MCF 10A (cell line): Measurements from ENCODE around the gene RXFP2. TPM values are rescaled to one million over a fixed set of nuclear protein-coding genes. Genes with fewer than 3 reads are reported as not detected.

Experiments
- BruUV-seq: library from RNA; stranded (reverse); fragments of 400-500 nt; replicated peaks from 2 replicates; lab custom pipeline; 2021; lab: Mats Ljungman, UMichigan
- CTCF ChIA-PET: fragments of 300-600 bp; sonication (Branson Sonifier 250); formaldehyde crosslinking; extraction: SDS; loops from one replicate; lab custom pipeline; 2021; ENCODE audit warnings: antibody characterized with exemption, inconsistent platforms; lab: Yijun Ruan, JAX
- POLR2A ChIA-PET: fragments of 300-600, 350-650 bp; sonication (Branson Sonifier 250); formaldehyde crosslinking; extraction: SDS; loops from one replicate; lab custom pipeline; 2020; ENCODE audit warnings: antibody characterized with exemption, inconsistent platforms; lab: Yijun Ruan, JAX
- DNase-seq: peaks from one replicate; pipeline ENCODE4 v3.0.0-alpha.2; 2018; ENCODE audit not compliant: unreplicated experiment
- H3K27ac Mint-ChIP-seq: one replicate; pipeline ENCODE4 v1.8.0; 2022; ENCODE audit warnings: mild to moderate bottlenecking, low read depth, mixed read lengths; ENCODE audit not compliant: unreplicated experiment
- H3K27me3 Mint-ChIP-seq: one replicate; pipeline ENCODE4 v1.8.0; 2022; ENCODE audit warnings: mixed read lengths; ENCODE audit not compliant: insufficient read depth, unreplicated experiment
- H3K36me3 Mint-ChIP-seq: one replicate; pipeline ENCODE4 v1.8.0; 2022; ENCODE audit warnings: mild to moderate bottlenecking, moderate library complexity, mixed read lengths; ENCODE audit not compliant: insufficient read depth, unreplicated experiment
- H3K4me1 Mint-ChIP-seq: one replicate; pipeline ENCODE4 v1.8.0; 2022; ENCODE audit warnings: mixed read lengths; ENCODE audit not compliant: insufficient read depth, unreplicated experiment
- H3K4me3 Mint-ChIP-seq: one replicate; pipeline ENCODE4 v1.8.0; 2022; ENCODE audit warnings: mild to moderate bottlenecking, moderate library complexity, mixed read lengths; ENCODE audit not compliant: unreplicated experiment
- H3K9me3 Mint-ChIP-seq: one replicate; pipeline ENCODE4 v1.8.0; 2022; ENCODE audit warnings: mixed read lengths; ENCODE audit not compliant: unreplicated experiment
- intact Hi-C: fragments of 100-400 bp; cut with micrococcal nuclease; formaldehyde crosslinking; loops from 2 replicates; pipeline ENCODE4 v1.14.1; 2022
- total RNA-seq: library from RNA; stranded (reverse); gene quantifications from 2 replicates; pipeline ENCODE4 v1.2.3, GENCODE V29; 2022
- TF ChIP-seq, protein P1 (sequence below): fragments of 200-600 bp; IDR thresholded peaks from one replicate; pipeline ENCODE4 v1.8.0; 2022; ENCODE audit warnings: antibody characterized with exemption, mild to moderate bottlenecking; ENCODE audit not compliant: unreplicated experiment

RXFP2 gene
- total RNA-seq, 1 experiment from 2014 or later = not detected

- Mint-ChIP-seq H3K27me3 (no peaks in the 10 kb centered on the region), H3K27ac (peak overlapping the region; percentile 37), H3K36me3 (no peaks in the 10 kb centered on the region), H3K4me1 (peaks cover 15% of the 10 kb centered on the region), H3K9me3 (peaks cover 7% of the 10 kb centered on the region), H3K4me3 (no peak overlapping the region)
- peak; percentile 39 for DNase-seq
- POLR2A ChIA-PET = interaction anchor here (0.6 kb wide), 2 partner anchors 23 to 54 kb away, joined by 3 to 6 read pairs; no protein-coding TSS in a partner anchor
- intact Hi-C loops = no loop called here
- TF ChIP-seq, protein P1, sequence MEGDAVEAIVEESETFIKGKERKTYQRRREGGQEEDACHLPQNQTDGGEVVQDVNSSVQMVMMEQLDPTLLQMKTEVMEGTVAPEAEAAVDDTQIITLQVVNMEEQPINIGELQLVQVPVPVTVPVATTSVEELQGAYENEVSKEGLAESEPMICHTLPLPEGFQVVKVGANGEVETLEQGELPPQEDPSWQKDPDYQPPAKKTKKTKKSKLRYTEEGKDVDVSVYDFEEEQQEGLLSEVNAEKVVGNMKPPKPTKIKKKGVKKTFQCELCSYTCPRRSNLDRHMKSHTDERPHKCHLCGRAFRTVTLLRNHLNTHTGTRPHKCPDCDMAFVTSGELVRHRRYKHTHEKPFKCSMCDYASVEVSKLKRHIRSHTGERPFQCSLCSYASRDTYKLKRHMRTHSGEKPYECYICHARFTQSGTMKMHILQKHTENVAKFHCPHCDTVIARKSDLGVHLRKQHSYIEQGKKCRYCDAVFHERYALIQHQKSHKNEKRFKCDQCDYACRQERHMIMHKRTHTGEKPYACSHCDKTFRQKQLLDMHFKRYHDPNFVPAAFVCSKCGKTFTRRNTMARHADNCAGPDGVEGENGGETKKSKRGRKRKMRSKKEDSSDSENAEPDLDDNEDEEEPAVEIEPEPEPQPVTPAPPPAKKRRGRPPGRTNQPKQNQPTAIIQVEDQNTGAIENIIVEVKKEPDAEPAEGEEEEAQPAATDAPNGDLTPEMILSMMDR = no peak
- CTCF ChIA-PET = interaction anchor here (0.5 to 1.3 kb wide), 6 partner anchors 9 to 547 kb away, joined by 3 to 7 read pairs (median 3); no protein-coding TSS in a partner anchor
- no TSS peak for BruUV-seq
These were observed 67.8 kb downstream of the RXFP2 start for GRCh38 chr13:31807090-31807541.

DNA sequence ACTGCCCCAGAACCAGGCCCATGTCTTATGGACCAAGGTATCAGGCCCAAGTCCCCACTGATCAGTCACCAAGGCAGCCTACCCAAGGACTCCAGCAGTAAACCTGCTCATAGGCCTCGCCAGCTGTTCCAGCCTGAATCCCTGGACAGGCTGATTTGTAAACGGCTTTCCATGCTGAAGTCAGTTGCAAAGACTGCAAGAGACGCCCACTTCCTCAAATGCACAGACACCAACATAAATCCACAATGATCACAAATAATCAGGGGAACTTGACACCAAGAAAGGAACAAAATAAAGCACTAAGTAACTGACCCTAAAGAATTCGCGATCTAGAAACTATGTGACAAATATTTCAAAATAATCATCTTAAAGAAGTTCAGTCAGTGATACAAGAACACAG lies 75.2 kb downstream of the RXFP2 start:
- BruUV-seq = no TSS peak
- no peak for DNase-seq
- intact Hi-C loops = no loop called here
- POLR2A ChIA-PET = no interaction called here
- H3K4me3 Mint-ChIP-seq = no peak overlapping the region
- no peaks in the 10 kb centered on the region for H3K4me1 Mint-ChIP-seq
- TF ChIP-seq, protein P1 = no peak
- no peaks in the 10 kb centered on the region for H3K27me3 Mint-ChIP-seq
- H3K27ac Mint-ChIP-seq = no peak overlapping the region
- no peaks in the 10 kb centered on the region for H3K36me3 Mint-ChIP-seq
- H3K9me3 Mint-ChIP-seq = peaks cover 38% of the 10 kb centered on the region
- CTCF ChIA-PET = no interaction called here

DNA sequence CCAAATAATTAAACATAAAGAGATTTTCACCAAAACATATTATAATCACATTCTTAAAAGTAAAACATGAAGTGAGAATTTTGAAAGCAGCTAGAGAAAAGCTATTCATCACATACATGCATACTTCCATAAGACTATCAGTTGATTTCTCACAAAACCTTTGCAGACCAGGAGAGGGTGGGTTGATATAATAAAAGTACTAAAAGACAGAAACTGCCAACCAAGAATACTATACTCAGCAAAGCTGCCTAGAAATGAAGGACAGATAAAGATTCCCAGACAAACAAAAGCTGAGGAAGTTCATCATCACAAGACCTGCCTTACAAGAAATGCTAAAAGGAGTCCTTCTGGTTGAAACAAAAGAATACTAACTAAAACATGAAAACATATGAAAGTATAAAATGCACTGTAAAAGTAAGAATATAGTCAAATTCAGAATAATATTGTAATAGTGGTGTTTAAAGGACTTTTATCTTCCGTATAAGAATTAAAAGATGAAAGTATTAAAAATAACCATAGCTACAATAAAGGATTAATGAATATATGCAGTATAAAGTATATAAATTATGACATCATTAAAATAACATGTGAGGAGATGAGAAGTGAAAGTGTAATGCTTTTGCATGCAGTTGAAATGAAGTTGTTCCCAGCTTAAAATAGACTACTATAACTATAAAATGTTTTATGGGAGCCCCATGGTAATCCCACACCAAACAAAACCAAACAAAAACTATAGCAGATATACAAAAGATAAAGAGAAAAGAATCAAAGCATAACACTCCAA lies 76.2 kb downstream of the RXFP2 start:
- Mint-ChIP-seq H3K36me3 (no peaks in the 10 kb centered on the region), H3K4me3 (no peak overlapping the region), H3K27me3 (no peaks in the 10 kb centered on the region), H3K4me1 (no peaks in the 10 kb centered on the region), H3K27ac (no peak overlapping the region), H3K9me3 (peaks cover 32% of the 10 kb centered on the region)
- intact Hi-C loops = no loop called here
- TF ChIP-seq, protein P1 = no peak
- ChIA-PET CTCF (interaction anchor here (1.2 to 1.4 kb wide), 2 partner anchors 14 to 384 kb away, joined by 3 to 4 read pairs; no protein-coding TSS in a partner anchor), POLR2A (no interaction called here)
- no TSS peak for BruUV-seq
- no peak for DNase-seq

DNA sequence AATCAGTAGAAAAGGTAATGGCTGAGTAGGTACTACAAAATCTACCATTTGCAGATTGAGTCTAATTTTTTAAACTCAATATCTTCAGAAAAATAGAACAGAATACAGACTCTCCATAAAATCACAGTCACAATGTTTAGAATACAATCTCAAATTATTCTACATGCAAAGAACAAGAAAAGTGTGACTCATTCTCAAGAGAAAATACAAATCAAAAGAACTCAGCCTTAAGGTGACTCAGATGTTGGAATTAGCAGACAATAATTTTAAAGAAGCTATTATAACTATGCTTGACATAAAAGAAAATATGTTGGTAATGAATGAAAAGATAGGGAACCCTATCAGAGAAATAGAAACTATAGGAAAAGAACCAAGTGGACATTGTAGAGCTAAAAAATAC lies 78.9 kb downstream of the RXFP2 start:
- ChIA-PET CTCF (interaction anchor here (0.6 to 0.9 kb wide), 2 partner anchors 28 to 393 kb away, joined by 3 read pairs; no protein-coding TSS in a partner anchor), POLR2A (interaction anchor here (1.5 kb wide), 1 partner anchor 11 kb away, joined by 3 read pairs; no protein-coding TSS in a partner anchor)
- no TSS peak for BruUV-seq
- Mint-ChIP-seq H3K4me1 (no peaks in the 10 kb centered on the region), H3K27me3 (no peaks in the 10 kb centered on the region), H3K36me3 (no peaks in the 10 kb centered on the region), H3K9me3 (peaks cover 32% of the 10 kb centered on the region), H3K27ac (no peak overlapping the region), H3K4me3 (no peak overlapping the region)
- intact Hi-C loops = no loop called here
- TF ChIP-seq, protein P1 = no peak
- DNase-seq = no peak
